Chondrocyte (in vitro differentiated cells): Measurements from ENCODE around the gene EHD2. TPM values are rescaled to one million over a fixed set of nuclear protein-coding genes. Genes with fewer than 3 reads are reported as not detected.

ENCODE experiments used
- DNase-seq: peaks from one replicate; pipeline ENCODE4 v3.0.0; 2021; ENCODE audit warnings: mixed read lengths, low spot score
- H3K27ac Mint-ChIP-seq: one replicate; pipeline ENCODE4 v1.8.0; 2021; ENCODE audit warnings: mild to moderate bottlenecking, moderate library complexity, mixed read lengths; ENCODE audit not compliant: unreplicated experiment
- H3K27me3 Mint-ChIP-seq: 2 replicates; pipeline ENCODE4 v1.8.0; 2021; ENCODE audit warnings: low read depth, mixed read lengths
- H3K36me3 Mint-ChIP-seq: 2 replicates; pipeline ENCODE4 v1.8.0; 2021; ENCODE audit warnings: low read depth, mixed read lengths
- H3K4me1 Mint-ChIP-seq: 2 replicates; pipeline ENCODE4 v1.8.0; 2021; ENCODE audit warnings: low read depth, mild to moderate bottlenecking, mixed read lengths
- H3K4me3 Mint-ChIP-seq: one replicate; pipeline ENCODE4 v1.8.0; 2021; ENCODE audit warnings: mild to moderate bottlenecking, moderate library complexity, mixed read lengths; ENCODE audit not compliant: unreplicated experiment
- H3K9me3 Mint-ChIP-seq: 2 replicates; pipeline ENCODE4 v1.8.0; 2021; ENCODE audit warnings: low read depth, mixed read lengths
- total RNA-seq: library from RNA; stranded (reverse); gene quantifications from 3 replicates; pipeline ENCODE4 v1.2.1, GENCODE V29; 2021
- TF ChIP-seq, protein P1 (sequence below): fragments of 200-600 bp; sonication (generic); IDR thresholded peaks from 2 replicates; pipeline ENCODE4 v1.5.0; 2021; ENCODE audit warnings: antibody characterized with exemption, mild to moderate bottlenecking, moderate library complexity

The EHD2 gene
- total RNA-seq, 1 donor from 2014 or later, result 493 TPM

GRCh38 chr19:47671499-47671898 lies 41.7 kb upstream of the EHD2 start:
- H3K4me3 Mint-ChIP-seq, result no peak overlapping the region
- DNase-seq, result no peak
- H3K9me3 Mint-ChIP-seq, result peaks cover 3% of the 10 kb centered on the region

GRCh38 chr19:47673426-47673825 lies 39.8 kb upstream of the EHD2 start:
- TF ChIP-seq, protein P1, sequence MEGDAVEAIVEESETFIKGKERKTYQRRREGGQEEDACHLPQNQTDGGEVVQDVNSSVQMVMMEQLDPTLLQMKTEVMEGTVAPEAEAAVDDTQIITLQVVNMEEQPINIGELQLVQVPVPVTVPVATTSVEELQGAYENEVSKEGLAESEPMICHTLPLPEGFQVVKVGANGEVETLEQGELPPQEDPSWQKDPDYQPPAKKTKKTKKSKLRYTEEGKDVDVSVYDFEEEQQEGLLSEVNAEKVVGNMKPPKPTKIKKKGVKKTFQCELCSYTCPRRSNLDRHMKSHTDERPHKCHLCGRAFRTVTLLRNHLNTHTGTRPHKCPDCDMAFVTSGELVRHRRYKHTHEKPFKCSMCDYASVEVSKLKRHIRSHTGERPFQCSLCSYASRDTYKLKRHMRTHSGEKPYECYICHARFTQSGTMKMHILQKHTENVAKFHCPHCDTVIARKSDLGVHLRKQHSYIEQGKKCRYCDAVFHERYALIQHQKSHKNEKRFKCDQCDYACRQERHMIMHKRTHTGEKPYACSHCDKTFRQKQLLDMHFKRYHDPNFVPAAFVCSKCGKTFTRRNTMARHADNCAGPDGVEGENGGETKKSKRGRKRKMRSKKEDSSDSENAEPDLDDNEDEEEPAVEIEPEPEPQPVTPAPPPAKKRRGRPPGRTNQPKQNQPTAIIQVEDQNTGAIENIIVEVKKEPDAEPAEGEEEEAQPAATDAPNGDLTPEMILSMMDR, result no peak
- H3K4me3 Mint-ChIP-seq, result no peak overlapping the region
- H3K36me3 Mint-ChIP-seq, result peaks cover 20% of the 10 kb centered on the region
- no peak overlapping the region for H3K27ac Mint-ChIP-seq
- H3K27me3 Mint-ChIP-seq, result no peaks in the 10 kb centered on the region
- peaks cover 3% of the 10 kb centered on the region for H3K9me3 Mint-ChIP-seq
- H3K4me1 Mint-ChIP-seq, result no peaks in the 10 kb centered on the region
- DNase-seq, result no peak

More at GRCh38 chr19:47671499-47671898, 41.7 kb upstream of the EHD2 start:
- Mint-ChIP-seq H3K4me1 (peaks cover 11% of the 10 kb centered on the region), H3K27me3 (no peaks in the 10 kb centered on the region), H3K27ac (no peak overlapping the region), H3K36me3 (peaks cover 17% of the 10 kb centered on the region)
- TF ChIP-seq, protein P1, result no peak

GRCh38 chr19:47674548-47674947 lies 38.7 kb upstream of the EHD2 start:
- no peaks in the 10 kb centered on the region for H3K4me1 Mint-ChIP-seq
- peaks cover 3% of the 10 kb centered on the region for H3K9me3 Mint-ChIP-seq
- peaks cover 20% of the 10 kb centered on the region for H3K36me3 Mint-ChIP-seq
- H3K4me3 Mint-ChIP-seq, result no peak overlapping the region
- H3K27me3 Mint-ChIP-seq, result no peaks in the 10 kb centered on the region
- TF ChIP-seq, protein P1, result no peak
- H3K27ac Mint-ChIP-seq, result no peak overlapping the region
- DNase-seq, result peak; percentile 55

- no peak overlapping the region for H3K4me3 Mint-ChIP-seq
- no peak overlapping the region for H3K27ac Mint-ChIP-seq
- peaks cover 3% of the 10 kb centered on the region for H3K9me3 Mint-ChIP-seq
- peaks cover 20% of the 10 kb centered on the region for H3K36me3 Mint-ChIP-seq
- H3K4me1 Mint-ChIP-seq, result no peaks in the 10 kb centered on the region
- TF ChIP-seq, protein P1, result no peak
- no peaks in the 10 kb centered on the region for H3K27me3 Mint-ChIP-seq
- peak; percentile 59 for DNase-seq
These were observed 38.0 kb upstream of the EHD2 start for GRCh38 chr19:47675271-47675670.

DNA sequence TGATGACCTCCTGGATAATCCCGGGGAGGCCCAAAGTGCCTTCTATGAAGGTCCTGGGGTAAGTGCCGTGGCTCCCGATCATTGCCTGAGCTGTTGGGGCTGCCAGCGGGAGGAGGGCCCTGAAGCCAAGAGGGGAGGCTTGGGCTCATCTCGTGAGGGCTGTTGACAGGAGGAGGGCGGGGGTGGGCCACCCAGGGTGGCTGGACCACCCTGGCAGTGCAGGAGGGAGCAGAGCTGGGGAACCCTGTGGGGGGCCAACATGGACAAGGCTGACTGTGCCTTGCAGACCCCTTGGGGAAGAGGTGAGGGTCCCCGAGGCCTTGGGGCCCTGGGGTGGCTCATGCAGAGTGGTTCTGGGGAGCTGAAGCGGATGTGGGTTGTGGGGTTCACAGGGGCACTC lies 37.4 kb upstream of the EHD2 start:
- DNase-seq, result no peak
- H3K9me3 Mint-ChIP-seq, result peaks cover 3% of the 10 kb centered on the region
- TF ChIP-seq, protein P1, result no peak
- H3K27me3 Mint-ChIP-seq, result no peaks in the 10 kb centered on the region
- no peaks in the 10 kb centered on the region for H3K4me1 Mint-ChIP-seq
- no peak overlapping the region for H3K27ac Mint-ChIP-seq
- peaks cover 17% of the 10 kb centered on the region for H3K36me3 Mint-ChIP-seq
- H3K4me3 Mint-ChIP-seq, result no peak overlapping the region
